Astrocyte (in vitro differentiated cells and primary cell): ENCODE results near the gene HYKK. TPM values are rescaled to one million over a fixed set of nuclear protein-coding genes. Genes with fewer than 3 reads are reported as not detected.
A peak's percentile ranks its signal among the peaks of the same experiment; 100 is the strongest.

Experiments used
- DNase-seq: peaks from one replicate; pipeline ENCODE4 v3.0.0-alpha.2; 2010; ENCODE audit warnings: low read depth
- FAIRE-seq: peaks from 2 replicates; lab custom pipeline; 2011; peaks lifted over from hg19 to GRCh38; lab: Jason Lieb, UNC
- H2AFZ ChIP-seq: 2 replicates; pipeline ENCODE4 v1.6.0; 2012; ENCODE audit warnings: low read depth, low read length, inconsistent platforms
- H3K27ac ChIP-seq: 2 replicates; pipeline ENCODE4 v1.5.1; 2011; ENCODE audit warnings: low read depth, low read length, inconsistent platforms
- H3K27me3 ChIP-seq: 2 replicates; pipeline ENCODE4 v1.6.0; 2011; ENCODE audit warnings: low read length, inconsistent platforms; ENCODE audit not compliant: insufficient read depth
- H3K36me3 ChIP-seq: 2 replicates; pipeline ENCODE4 v1.5.1; 2011; ENCODE audit warnings: low read length, inconsistent platforms; ENCODE audit not compliant: insufficient read depth
- H3K4me1 ChIP-seq: 2 replicates; pipeline ENCODE4 v1.5.1; 2011; ENCODE audit warnings: low read length, inconsistent platforms; ENCODE audit not compliant: insufficient read depth
- H3K4me2 ChIP-seq: 2 replicates; pipeline ENCODE4 v1.6.0; 2012; ENCODE audit warnings: low read length, inconsistent platforms
- H3K4me3 ChIP-seq: 2 replicates; pipeline ENCODE4 v1.5.1; 2011; ENCODE audit warnings: low read depth, mild to moderate bottlenecking, low read length, inconsistent platforms; ENCODE audit not compliant: insufficient read depth
- H3K79me2 ChIP-seq: 2 replicates; pipeline ENCODE4 v1.6.0; 2012; ENCODE audit warnings: mild to moderate bottlenecking, low read length, inconsistent platforms; ENCODE audit not compliant: insufficient read depth
- H3K9ac ChIP-seq: 2 replicates; pipeline ENCODE4 v1.6.0; 2012; ENCODE audit warnings: mild to moderate bottlenecking, low read length, inconsistent platforms
- H3K9me3 ChIP-seq: 2 replicates; pipeline ENCODE4 v1.5.1; 2012; ENCODE audit warnings: low read depth, mild to moderate bottlenecking, low read length, inconsistent platforms; ENCODE audit not compliant: insufficient read depth
- H4K20me1 ChIP-seq: 2 replicates; pipeline ENCODE4 v1.6.0; 2012; ENCODE audit warnings: low read length, inconsistent platforms; ENCODE audit not compliant: insufficient read depth
- H3K27ac Mint-ChIP-seq: one replicate; pipeline ENCODE4 v1.8.0; 2021; ENCODE audit warnings: mild to moderate bottlenecking, mixed read lengths; ENCODE audit not compliant: unreplicated experiment
- H3K27me3 Mint-ChIP-seq: one replicate; pipeline ENCODE4 v1.8.0; 2021; ENCODE audit warnings: low read depth, mixed read lengths; ENCODE audit not compliant: unreplicated experiment
- H3K36me3 Mint-ChIP-seq: one replicate; pipeline ENCODE4 v1.8.0; 2021; ENCODE audit warnings: low read depth, mixed read lengths; ENCODE audit not compliant: unreplicated experiment
- H3K4me1 Mint-ChIP-seq: one replicate; pipeline ENCODE4 v1.8.0; 2021; ENCODE audit warnings: low read depth, mixed read lengths; ENCODE audit not compliant: unreplicated experiment
- H3K4me3 Mint-ChIP-seq: one replicate; pipeline ENCODE4 v1.8.0; 2021; ENCODE audit warnings: mild to moderate bottlenecking, moderate library complexity, mixed read lengths; ENCODE audit not compliant: unreplicated experiment
- H3K9me3 Mint-ChIP-seq: one replicate; pipeline ENCODE4 v1.8.0; 2021; ENCODE audit warnings: mild to moderate bottlenecking, mixed read lengths; ENCODE audit not compliant: unreplicated experiment
- EZH2 ChIP-seq: IDR thresholded peaks from 2 replicates; pipeline ENCODE4 v1.6.1; 2012; ENCODE audit warnings: mild to moderate bottlenecking, low read length, inconsistent platforms; ENCODE audit not compliant: insufficient read depth
- total RNA-seq: library from RNA; stranded (reverse); gene quantifications from 2 replicates; pipeline ENCODE4 v1.2.1, GENCODE V29; 2021
- TF ChIP-seq, protein P1 (sequence below): IDR thresholded peaks from 2 replicates; pipeline ENCODE4 v1.5.1; 2011; ENCODE audit warnings: low read depth, mild to moderate bottlenecking, inconsistent platforms, low read length, moderate library complexity; ENCODE audit not compliant: insufficient read depth

The HYKK gene
- total RNA-seq, 1 donor from 2014 or later, result 1.3 TPM

DNA sequence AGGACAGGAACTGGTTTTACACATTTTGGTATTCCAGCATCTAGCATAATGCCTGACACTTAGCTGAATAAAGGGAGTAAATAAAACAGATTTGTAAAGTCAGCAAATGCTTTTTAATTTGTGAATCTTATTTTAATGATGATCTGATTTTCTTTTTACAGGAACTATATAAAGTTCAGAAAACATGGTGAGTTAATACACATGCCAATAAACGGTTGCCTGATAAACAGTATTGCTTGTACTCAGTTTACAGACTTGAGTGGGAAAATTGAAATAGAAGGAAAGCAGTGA is 34.3 kb downstream of the HYKK start:
- TF ChIP-seq, protein P1, sequence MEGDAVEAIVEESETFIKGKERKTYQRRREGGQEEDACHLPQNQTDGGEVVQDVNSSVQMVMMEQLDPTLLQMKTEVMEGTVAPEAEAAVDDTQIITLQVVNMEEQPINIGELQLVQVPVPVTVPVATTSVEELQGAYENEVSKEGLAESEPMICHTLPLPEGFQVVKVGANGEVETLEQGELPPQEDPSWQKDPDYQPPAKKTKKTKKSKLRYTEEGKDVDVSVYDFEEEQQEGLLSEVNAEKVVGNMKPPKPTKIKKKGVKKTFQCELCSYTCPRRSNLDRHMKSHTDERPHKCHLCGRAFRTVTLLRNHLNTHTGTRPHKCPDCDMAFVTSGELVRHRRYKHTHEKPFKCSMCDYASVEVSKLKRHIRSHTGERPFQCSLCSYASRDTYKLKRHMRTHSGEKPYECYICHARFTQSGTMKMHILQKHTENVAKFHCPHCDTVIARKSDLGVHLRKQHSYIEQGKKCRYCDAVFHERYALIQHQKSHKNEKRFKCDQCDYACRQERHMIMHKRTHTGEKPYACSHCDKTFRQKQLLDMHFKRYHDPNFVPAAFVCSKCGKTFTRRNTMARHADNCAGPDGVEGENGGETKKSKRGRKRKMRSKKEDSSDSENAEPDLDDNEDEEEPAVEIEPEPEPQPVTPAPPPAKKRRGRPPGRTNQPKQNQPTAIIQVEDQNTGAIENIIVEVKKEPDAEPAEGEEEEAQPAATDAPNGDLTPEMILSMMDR, result no peak
- no peak for TF ChIP-seq EZH2
- Mint-ChIP-seq H3K36me3 (peaks cover 8% of the 10 kb centered on the region), H3K27me3 (no peaks in the 10 kb centered on the region), H3K9me3 (no peaks in the 10 kb centered on the region), H3K27ac (peak overlapping the region; percentile 93), H3K4me1 (peaks cover 15% of the 10 kb centered on the region), H3K4me3 (peak overlapping the region; percentile 99)
- FAIRE-seq, result no peak
- no peak overlapping the region for H2AFZ ChIP-seq
- no peak for DNase-seq
- H4K20me1 ChIP-seq, result peaks cover 34% of the 10 kb centered on the region
- peak overlapping the region; percentile 91 for H3K4me2 ChIP-seq
- H3K27me3 ChIP-seq, result no peaks in the 10 kb centered on the region
- peak overlapping the region; percentile 96 for H3K4me3 ChIP-seq
- peaks cover 10% of the 10 kb centered on the region for H3K4me1 ChIP-seq
- H3K9me3 ChIP-seq, result no peaks in the 10 kb centered on the region
- H3K27ac ChIP-seq, result peak overlapping the region; percentile 10
- H3K9ac ChIP-seq, result peak overlapping the region; percentile 97
- peaks cover 34% of the 10 kb centered on the region for H3K79me2 ChIP-seq
- peaks cover 21% of the 10 kb centered on the region for H3K36me3 ChIP-seq

DNA sequence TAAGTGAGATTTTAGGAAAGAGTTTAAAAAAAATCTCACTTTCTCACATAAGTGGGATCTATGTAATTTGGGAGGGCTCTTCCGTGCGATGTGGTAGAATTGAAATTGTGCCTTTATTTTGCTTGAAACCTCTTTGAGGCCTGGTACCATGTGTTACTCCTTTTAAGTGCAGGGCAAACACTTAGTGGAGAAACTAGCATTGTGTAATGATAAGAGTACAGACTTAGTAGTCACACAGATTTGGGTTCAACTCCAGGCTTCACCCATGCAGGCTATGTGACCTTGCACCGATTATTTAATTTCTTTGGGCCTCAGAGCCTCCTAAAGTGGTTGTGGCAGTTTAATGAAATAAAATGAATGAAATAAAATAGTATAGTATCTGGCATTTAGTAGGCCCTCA is 35.3 kb downstream of the HYKK start:
- Histone ChIP-seq H3K4me2 (peak overlapping the region; percentile 91), H3K9ac (no peak overlapping the region), H3K4me3 (no peak overlapping the region), H3K79me2 (peaks cover 34% of the 10 kb centered on the region), H2AFZ (no peak overlapping the region), H3K4me1 (peaks cover 10% of the 10 kb centered on the region), H3K36me3 (peaks cover 29% of the 10 kb centered on the region), H3K9me3 (no peaks in the 10 kb centered on the region), H3K27me3 (no peaks in the 10 kb centered on the region), H4K20me1 (peaks cover 34% of the 10 kb centered on the region), H3K27ac (no peak overlapping the region)
- no peaks in the 10 kb centered on the region for H3K9me3 Mint-ChIP-seq
- DNase-seq, result no peak
- H3K4me1 Mint-ChIP-seq, result peaks cover 15% of the 10 kb centered on the region
- H3K36me3 Mint-ChIP-seq, result peaks cover 8% of the 10 kb centered on the region
- no peaks in the 10 kb centered on the region for H3K27me3 Mint-ChIP-seq
- TF ChIP-seq, protein P1, result no peak
- TF ChIP-seq EZH2, result no peak
- no peak for FAIRE-seq
- no peak overlapping the region for H3K4me3 Mint-ChIP-seq
- no peak overlapping the region for H3K27ac Mint-ChIP-seq

DNA sequence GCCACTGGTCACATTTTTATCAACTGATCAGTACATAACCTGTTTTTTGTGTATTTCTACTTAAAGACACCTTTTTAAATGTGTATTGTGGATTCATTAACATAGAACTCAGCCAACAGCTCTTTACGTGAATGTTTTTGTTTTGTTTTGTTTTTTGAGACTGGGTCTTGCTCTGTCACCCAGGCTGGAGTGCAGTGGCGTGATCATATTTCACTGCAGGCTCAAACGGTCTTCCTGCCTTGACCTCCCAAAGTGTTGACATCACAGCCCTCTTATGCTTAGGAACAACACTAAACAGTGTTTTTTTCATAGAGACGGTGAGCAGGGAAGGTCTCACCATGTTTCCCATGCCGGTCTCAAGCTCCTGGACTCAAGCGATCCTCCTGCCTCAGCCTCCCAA is 42.8 kb downstream of the HYKK start:
- H4K20me1 ChIP-seq, result peaks cover 15% of the 10 kb centered on the region
- no peaks in the 10 kb centered on the region for H3K4me1 ChIP-seq
- no peak overlapping the region for H3K27ac Mint-ChIP-seq
- H3K4me1 Mint-ChIP-seq, result no peaks in the 10 kb centered on the region
- H3K36me3 ChIP-seq, result peaks cover 49% of the 10 kb centered on the region
- no peak overlapping the region for H2AFZ ChIP-seq
- H3K9ac ChIP-seq, result no peak overlapping the region
- H3K4me2 ChIP-seq, result no peak overlapping the region
- H3K27ac ChIP-seq, result no peak overlapping the region
- H3K27me3 Mint-ChIP-seq, result no peaks in the 10 kb centered on the region
- no peaks in the 10 kb centered on the region for H3K27me3 ChIP-seq
- no peaks in the 10 kb centered on the region for H3K9me3 ChIP-seq
- no peak overlapping the region for H3K4me3 ChIP-seq
- FAIRE-seq (no peak), DNase-seq (no peak)
- H3K36me3 Mint-ChIP-seq, result peaks cover 16% of the 10 kb centered on the region
- no peaks in the 10 kb centered on the region for H3K79me2 ChIP-seq
- no peak overlapping the region for H3K4me3 Mint-ChIP-seq
- H3K9me3 Mint-ChIP-seq, result no peaks in the 10 kb centered on the region
- TF ChIP-seq, protein P1, result no peak
- TF ChIP-seq EZH2, result no peak
